Esophagus squamous epithelium (tissue), 5 donors: ENCODE measurements around the gene SLC15A5. TPM values are rescaled to one million over a fixed set of nuclear protein-coding genes. Genes with fewer than 3 reads are reported as not detected.

Source experiments
- DNase-seq: peaks from one replicate; lab custom pipeline; 2025; lab: John Stamatoyannopoulos, UW
- H3K27ac ChIP-seq, 4 donors: fragments of 200-600 bp; sonication (generic); one replicate each; pipeline ENCODE4 v1.5.1; 2016 to 2019; ENCODE audit warnings: mild to moderate bottlenecking in 1 of 4
- H3K27me3 ChIP-seq, 4 donors: fragments of 200-600 bp; sonication (generic); 1 replicate in 3 of 4; 2 replicates in 1 of 4; pipeline versions ENCODE4 v1.5.1 to v1.6.0; 2017 to 2021; ENCODE audit warnings: antibody characterized with exemption in 1 of 4
- H3K36me3 ChIP-seq, 3 donors: fragments of 200-600 bp; sonication (generic); one replicate each; pipeline ENCODE4 v1.5.1; 2016 to 2019
- H3K4me1 ChIP-seq, 3 donors: fragments of 200-600 bp; sonication (generic); one replicate each; pipeline ENCODE4 v1.5.1; 2017 to 2019
- H3K4me3 ChIP-seq, 4 donors: fragments of 200-600 bp; sonication (generic); 1 replicate in 3 of 4; 2 replicates in 1 of 4; pipeline ENCODE4 v1.5.1; 2016 to 2019; ENCODE audit warnings: mild to moderate bottlenecking in 2 of 4, moderate library complexity in 1 of 4
- H3K9me3 ChIP-seq, 3 donors: fragments of 200-600 bp; sonication (generic); one replicate each; pipeline ENCODE4 v1.5.1; 2016 to 2019
- CTCF ChIP-seq, 6 experiments: fragments of 450-650 bp in 4 of 6; fragments of 200-600 bp in 2 of 6; sonication (generic) in 2 of 6; IDR thresholded peaks; one replicate each; pipeline ENCODE4 v1.5.1; 2016 to 2019; ENCODE audit warnings: antibody characterized with exemption in 6 of 6, mild to moderate bottlenecking in 4 of 6, moderate library complexity in 4 of 6
- POLR2A ChIP-seq, 4 donors: fragments of 450-650 bp; IDR thresholded peaks; one replicate each; pipeline ENCODE4 v1.6.1; 2017; ENCODE audit warnings: antibody characterized with exemption in 4 of 4, mild to moderate bottlenecking in 4 of 4, moderate library complexity in 3 of 4
- WGBS, 2 donors: methylation state at CpG; one replicate each; pipeline ENCODE4 v1.1.5; 2018; 5-methylcytosine and 5-hydroxymethylcytosine counted together
- intact Hi-C: fragments of 100-400 bp; cut with DNase I; formaldehyde crosslinking; loops from one replicate; pipeline ENCODE4 v1.15.0; 2022
- total RNA-seq, 4 donors: library from RNA; depleted of rRNA; stranded (reverse); fragments of >200 nt; gene quantifications; one replicate each; pipeline ENCODE4 v1.1.0, GENCODE V29; 2016
- donor health status: DM: yes; HTN: yes; CAD: no.

The SLC15A5 gene
- total RNA-seq, 4 donors from 2014 or later = not detected

GRCh38 chr12:16183541-16183940 lies 93.9 kb downstream of the SLC15A5 start:
- WGBS, 2 donors = 56 to 65% methylated on average over 7 of the region's 7 CpGs
- Histone ChIP-seq H3K9me3 (no peaks in the 10 kb centered on the region), H3K4me3 (no peak overlapping the region), H3K27ac (no peak overlapping the region), H3K4me1 (no peaks in the 10 kb centered on the region), H3K27me3 (no peaks in the 10 kb centered on the region), H3K36me3 (no peaks in the 10 kb centered on the region)
- no peak for DNase-seq
- intact Hi-C loops = no loop called here
- no peak for TF ChIP-seq CTCF (IDR thresholded peaks at IDR 0.05)
- no peak for TF ChIP-seq POLR2A (IDR thresholded peaks at IDR 0.05)

- Histone ChIP-seq H3K4me1 (no peaks in the 10 kb centered on the region), H3K4me3 (no peak overlapping the region), H3K27ac (no peak overlapping the region), H3K36me3 (no peaks in the 10 kb centered on the region), H3K9me3 (no peaks in the 10 kb centered on the region), H3K27me3 (no peaks in the 10 kb centered on the region)
- intact Hi-C loops = no loop called here
- TF ChIP-seq POLR2A (IDR thresholded peaks at IDR 0.05) (no peak), CTCF (IDR thresholded peaks at IDR 0.05) (no peak)
- WGBS, 2 donors = 68 to 72% methylated on average over 3 of the region's 3 CpGs
- DNase-seq = no peak
Observed at GRCh38 chr12:16175840-16176239, 101.6 kb downstream of the SLC15A5 start.

- intact Hi-C loops = no loop called here
- no peak for DNase-seq
- H3K4me3 ChIP-seq = no peak overlapping the region
- no peaks in the 10 kb centered on the region for H3K4me1 ChIP-seq
- WGBS, 2 donors = 73 to 83% methylated on average over 4 of the region's 4 CpGs
- H3K9me3 ChIP-seq = no peaks in the 10 kb centered on the region
- H3K27ac ChIP-seq = no peak overlapping the region
- TF ChIP-seq CTCF (IDR thresholded peaks at IDR 0.05) (no peak), POLR2A (IDR thresholded peaks at IDR 0.05) (no peak)
- no peaks in the 10 kb centered on the region for H3K27me3 ChIP-seq
- H3K36me3 ChIP-seq = no peaks in the 10 kb centered on the region
Observed at GRCh38 chr12:16174282-16174681, 103.2 kb downstream of the SLC15A5 start.

- no peak for TF ChIP-seq POLR2A (IDR thresholded peaks at IDR 0.05)
- no peak for TF ChIP-seq CTCF (IDR thresholded peaks at IDR 0.05)
- DNase-seq = no peak
- Histone ChIP-seq H3K4me1 (no peaks in the 10 kb centered on the region), H3K36me3 (no peaks in the 10 kb centered on the region), H3K9me3 (no peaks in the 10 kb centered on the region), H3K4me3 (no peak overlapping the region), H3K27ac (no peak overlapping the region), H3K27me3 (no peaks in the 10 kb centered on the region)
- intact Hi-C loops = no loop called here
- 44 to 70% methylated on average over 2 of the region's 2 CpGs for WGBS, 2 donors
Observed at GRCh38 chr12:16171348-16171747, 106.1 kb downstream of the SLC15A5 start.

GRCh38 chr12:16168078-16168477 lies 109.4 kb downstream of the SLC15A5 start:
- Histone ChIP-seq H3K27ac (no peak overlapping the region), H3K36me3 (no peaks in the 10 kb centered on the region), H3K4me1 (no peaks in the 10 kb centered on the region), H3K9me3 (no peaks in the 10 kb centered on the region), H3K4me3 (no peak overlapping the region), H3K27me3 (no peaks in the 10 kb centered on the region)
- no peak for DNase-seq
- intact Hi-C loops = no loop called here
- WGBS, 2 donors = 47 to 70% methylated on average over 3 of the region's 3 CpGs
- no peak for TF ChIP-seq POLR2A (IDR thresholded peaks at IDR 0.05)
- TF ChIP-seq CTCF (IDR thresholded peaks at IDR 0.05) = no peak
